ENCODE results near the gene UBD. TPM values are rescaled to one million over a fixed set of nuclear protein-coding genes. Genes with fewer than 3 reads are reported as not detected.

UBD gene
- total and polyA plus RNA-seq, 8 donors = 0.66 to 331 (median 6.3) TPM

- TF ChIP-seq, protein P1, sequence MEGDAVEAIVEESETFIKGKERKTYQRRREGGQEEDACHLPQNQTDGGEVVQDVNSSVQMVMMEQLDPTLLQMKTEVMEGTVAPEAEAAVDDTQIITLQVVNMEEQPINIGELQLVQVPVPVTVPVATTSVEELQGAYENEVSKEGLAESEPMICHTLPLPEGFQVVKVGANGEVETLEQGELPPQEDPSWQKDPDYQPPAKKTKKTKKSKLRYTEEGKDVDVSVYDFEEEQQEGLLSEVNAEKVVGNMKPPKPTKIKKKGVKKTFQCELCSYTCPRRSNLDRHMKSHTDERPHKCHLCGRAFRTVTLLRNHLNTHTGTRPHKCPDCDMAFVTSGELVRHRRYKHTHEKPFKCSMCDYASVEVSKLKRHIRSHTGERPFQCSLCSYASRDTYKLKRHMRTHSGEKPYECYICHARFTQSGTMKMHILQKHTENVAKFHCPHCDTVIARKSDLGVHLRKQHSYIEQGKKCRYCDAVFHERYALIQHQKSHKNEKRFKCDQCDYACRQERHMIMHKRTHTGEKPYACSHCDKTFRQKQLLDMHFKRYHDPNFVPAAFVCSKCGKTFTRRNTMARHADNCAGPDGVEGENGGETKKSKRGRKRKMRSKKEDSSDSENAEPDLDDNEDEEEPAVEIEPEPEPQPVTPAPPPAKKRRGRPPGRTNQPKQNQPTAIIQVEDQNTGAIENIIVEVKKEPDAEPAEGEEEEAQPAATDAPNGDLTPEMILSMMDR (IDR thresholded peaks at IDR 0.05) = no peak
- H3K4me3 ChIP-seq = no peak overlapping the region
- H3K9me3 ChIP-seq = no peaks in the 10 kb centered on the region
- no peak for ATAC-seq
- H3K36me3 ChIP-seq = peaks cover 0 to 8% (median 0%) of the 10 kb centered on the region in 3 donors
- H3K27me3 ChIP-seq = no peaks in the 10 kb centered on the region
- no peak for DNase-seq
- H3K27ac ChIP-seq = no peak overlapping the region
- H3K4me1 ChIP-seq = no peaks in the 10 kb centered on the region
- WGBS, 2 donors = 78 to 82% methylated on average over 12 of the region's 12 CpGs
- intact Hi-C loops (cut with DNase I) = no loop called here
- FAIRE-seq = no peak
Measured at GRCh38 chr6:29602564-29603361, 43.2 kb upstream of the UBD start.

- Histone ChIP-seq H3K4me1 (no peaks in the 10 kb centered on the region), H3K9me3 (no peaks in the 10 kb centered on the region), H3K4me3 (no peak overlapping the region), H3K27ac (no peak overlapping the region), H3K36me3 (no peaks in the 10 kb centered on the region), H3K27me3 (no peaks in the 10 kb centered on the region)
- no peak for DNase-seq
- WGBS, 2 donors = 15% methylated on average over 2 of the region's 2 CpGs
- TF ChIP-seq, protein P1 (IDR thresholded peaks at IDR 0.05) = no peak
- intact Hi-C loops (cut with DNase I) = no loop called here
- no peak for FAIRE-seq
- no peak for ATAC-seq
Measured at GRCh38 chr6:29598172-29598747, 38.7 kb upstream of the UBD start.

DNA sequence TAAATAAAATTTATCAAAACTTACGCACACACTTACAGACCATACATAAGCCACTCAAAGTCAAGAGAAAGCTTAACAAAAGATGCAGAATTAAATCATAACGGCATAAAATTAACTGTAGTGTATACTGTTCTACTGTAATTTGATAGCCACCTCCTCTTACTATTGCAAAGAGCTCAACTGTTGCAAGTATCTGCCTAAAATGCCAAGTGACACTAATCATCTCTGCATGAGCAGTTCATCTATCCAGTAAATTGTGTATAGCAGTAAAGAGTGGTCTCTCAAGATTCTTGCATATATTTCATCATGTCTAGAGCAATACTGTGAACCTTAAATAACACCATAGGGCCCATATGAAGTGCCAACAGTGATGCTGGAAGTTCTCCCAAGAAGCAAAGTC is 37.7 kb upstream of the UBD start:
- no peak for FAIRE-seq
- no peak overlapping the region for H3K4me3 ChIP-seq
- intact Hi-C loops (cut with DNase I) = no loop called here

DNA sequence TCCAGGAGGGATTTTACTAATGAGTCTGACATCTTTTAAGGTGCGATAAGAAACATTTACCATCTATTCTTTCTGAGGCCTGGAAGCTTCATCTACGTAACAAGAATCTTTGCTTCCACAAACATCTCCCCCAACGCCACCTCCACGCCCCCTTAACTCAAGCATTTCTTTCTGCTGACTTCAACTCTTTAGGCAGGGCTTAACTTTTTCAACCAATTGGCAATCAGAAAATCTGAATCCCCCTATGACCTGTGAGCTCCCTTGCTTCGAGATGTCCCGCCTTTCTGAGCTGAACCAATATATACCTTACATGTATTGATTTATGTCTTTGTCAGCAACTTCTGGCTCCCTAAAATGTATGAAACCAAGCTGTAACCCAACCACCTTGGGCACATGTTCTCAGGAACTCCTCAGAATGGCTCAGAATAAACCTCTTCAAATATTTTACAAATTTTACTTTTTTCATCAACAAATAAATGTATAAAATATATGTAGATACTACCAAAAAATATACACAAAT is 36.9 kb upstream of the UBD start:
- DNase-seq = no peak
- no peak for ATAC-seq
- H3K4me1 ChIP-seq = no peaks in the 10 kb centered on the region
- FAIRE-seq = no peak
- no peak overlapping the region for H3K4me3 ChIP-seq
- H3K36me3 ChIP-seq = no peaks in the 10 kb centered on the region
- WGBS, 2 donors = 69 to 76% methylated on average over 6 of the region's 6 CpGs
- H3K9me3 ChIP-seq = no peaks in the 10 kb centered on the region
- peaks cover 0 to 2% (median 0%) of the 10 kb centered on the region in 4 donors for H3K27me3 ChIP-seq
- intact Hi-C loops (cut with DNase I) = no loop called here
- TF ChIP-seq, protein P1 (IDR thresholded peaks at IDR 0.05) = no peak
- no peak overlapping the region for H3K27ac ChIP-seq

More for the DNA sequence above, 37.7 kb upstream of the UBD start:
- ATAC-seq (no peak), DNase-seq (no peak)
- Histone ChIP-seq H3K27me3 (no peaks in the 10 kb centered on the region), H3K9me3 (no peaks in the 10 kb centered on the region), H3K36me3 (no peaks in the 10 kb centered on the region), H3K27ac (no peak overlapping the region), H3K4me1 (no peaks in the 10 kb centered on the region)
- TF ChIP-seq, protein P1 (IDR thresholded peaks at IDR 0.05) = no peak
- 61 to 82% methylated on average over 2 of the region's 2 CpGs for WGBS, 2 donors
